Activated naive CD4-positive, alpha-beta T cell treated with anti-CD3 and anti-CD28 coated beads, Interleukin-2, amount 50 U/mL, for 16 hours (primary cell): ENCODE measurements around the gene ABCG5.

Experiments used
- DNase-seq: peaks from one replicate; pipeline ENCODE4 v3.0.0-alpha.2; 2020

The ABCG5 gene

DNA sequence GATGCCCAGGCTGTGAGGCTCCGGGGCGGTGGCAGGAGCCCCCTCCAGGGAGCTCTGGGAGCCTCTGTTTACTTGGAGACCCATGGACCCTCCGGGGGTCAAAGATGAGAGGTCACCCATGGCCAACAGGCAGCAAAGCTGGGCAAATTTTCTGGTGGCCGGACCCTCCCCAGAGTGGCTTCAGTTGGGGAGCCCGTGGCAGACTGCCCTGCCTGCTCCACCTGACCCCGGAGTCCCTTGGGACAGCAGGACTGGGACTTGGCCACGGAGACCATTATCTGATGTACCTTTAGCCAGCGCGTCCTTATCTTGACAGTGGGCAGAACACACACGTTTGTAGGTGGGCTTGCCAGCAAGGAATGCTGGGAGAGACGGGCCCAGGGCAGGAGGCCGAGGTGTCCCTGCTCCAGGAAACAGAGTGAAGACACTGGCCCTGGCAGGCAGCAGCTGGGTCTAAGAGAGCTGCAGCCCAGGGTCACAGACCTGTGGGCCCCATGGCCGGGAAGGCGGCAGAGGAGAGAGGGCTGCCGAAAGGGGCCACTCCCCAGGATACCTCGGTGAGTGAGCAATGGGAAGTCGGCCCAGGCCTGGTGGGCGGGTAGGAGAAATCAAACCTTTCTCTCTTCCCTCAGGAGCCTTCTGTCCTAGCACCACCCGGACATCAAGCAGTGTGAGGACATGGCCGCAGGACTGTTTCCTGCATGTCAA, at the start of gene ABCG5, which contains the start of gene ABCG8:
TSS of gene ABCG5 (minus strand) at position 280 of the 708 bp plus-strand sequence. CDS start at position 120, 160 bp downstream.
TSS of gene ABCG8 (plus strand) at position 412 of the 708 bp plus-strand sequence. CDS start at position 495, 83 bp downstream.
- DNase-seq = no peak

DNA sequence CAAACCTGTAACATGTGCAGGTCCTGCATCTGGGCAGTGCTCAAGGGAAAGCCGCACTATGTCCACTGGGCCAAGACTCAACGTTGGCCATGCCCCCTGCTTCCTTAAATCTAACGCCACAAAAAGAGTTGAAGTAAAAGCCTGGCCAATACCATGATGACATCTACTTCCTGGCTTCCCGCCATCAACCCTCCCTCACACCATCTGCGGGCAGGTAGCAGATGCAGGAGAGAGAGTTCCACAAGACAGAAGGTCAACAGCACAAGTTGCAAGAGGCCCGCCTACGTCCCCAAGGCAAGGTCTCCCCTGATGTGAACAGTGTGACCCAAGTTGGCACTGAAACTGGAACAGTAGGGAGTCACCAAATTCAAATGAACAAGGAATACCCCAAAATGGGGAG, 48.5 kb upstream of the ABCG5 start:
- DNase-seq = no peak

DNA sequence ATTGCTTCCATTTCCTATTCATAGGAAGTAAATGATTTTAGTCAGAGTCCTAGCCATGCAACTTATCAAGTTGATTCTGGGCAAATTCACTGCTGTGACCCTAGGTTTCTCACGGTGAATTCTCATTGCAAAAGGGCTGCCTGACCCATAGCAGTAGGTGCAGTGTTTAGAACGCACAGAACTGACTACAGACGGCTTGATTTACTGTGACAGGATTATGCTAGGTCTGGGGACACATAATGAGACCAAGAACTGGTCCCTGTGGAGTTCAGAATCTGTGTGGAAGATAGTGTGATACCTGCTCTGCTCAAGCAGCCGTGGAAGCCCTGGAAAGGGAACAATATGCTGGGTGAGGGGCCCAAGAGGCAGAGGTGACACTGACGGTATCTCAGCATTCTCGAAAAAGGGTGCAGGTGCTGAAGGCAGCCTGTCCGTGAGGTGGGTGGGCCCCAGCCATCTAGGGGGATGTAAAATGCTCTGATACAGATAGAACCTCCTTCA, 46.5 kb upstream of the ABCG5 start:
- DNase-seq = no peak

DNA sequence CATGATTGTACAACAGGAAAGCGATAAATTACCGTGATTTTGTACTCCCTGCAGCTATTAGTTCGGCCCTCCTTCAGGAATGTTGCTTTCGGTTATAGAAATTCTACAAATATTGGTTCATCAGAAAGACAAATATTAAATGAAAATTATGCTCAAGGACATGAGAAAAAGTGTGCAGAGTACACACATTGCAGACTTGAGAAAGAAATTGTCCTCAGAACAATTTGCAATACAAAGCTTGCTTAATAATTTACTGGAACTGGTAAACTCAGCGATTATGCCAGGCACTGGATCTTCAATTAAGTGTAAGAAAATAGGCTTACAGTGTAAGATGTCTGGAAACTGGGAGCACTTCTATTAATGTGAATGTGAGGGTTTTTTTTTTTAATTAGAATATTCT, 46.0 kb upstream of the ABCG5 start:
- no peak for DNase-seq

DNA sequence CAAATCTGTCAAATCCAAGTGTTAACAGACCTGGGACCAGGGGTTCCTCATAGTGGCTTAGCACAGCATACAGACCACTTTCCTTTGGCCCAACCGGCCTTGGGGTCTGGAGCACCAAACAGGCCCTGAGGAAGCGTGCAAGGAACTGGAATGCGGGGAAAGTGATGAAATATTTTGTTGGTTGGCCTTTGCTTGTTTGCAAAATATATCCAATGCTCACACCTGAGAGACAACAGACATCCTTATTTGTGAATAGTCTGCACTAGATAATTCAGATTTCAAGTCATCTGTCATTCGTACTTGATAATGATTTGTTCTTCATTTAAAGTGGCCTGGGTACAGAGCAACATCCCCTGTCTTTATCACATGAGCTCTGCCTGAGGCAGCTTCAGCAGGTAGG, 43.7 kb upstream of the ABCG5 start:
- no peak for DNase-seq

DNA sequence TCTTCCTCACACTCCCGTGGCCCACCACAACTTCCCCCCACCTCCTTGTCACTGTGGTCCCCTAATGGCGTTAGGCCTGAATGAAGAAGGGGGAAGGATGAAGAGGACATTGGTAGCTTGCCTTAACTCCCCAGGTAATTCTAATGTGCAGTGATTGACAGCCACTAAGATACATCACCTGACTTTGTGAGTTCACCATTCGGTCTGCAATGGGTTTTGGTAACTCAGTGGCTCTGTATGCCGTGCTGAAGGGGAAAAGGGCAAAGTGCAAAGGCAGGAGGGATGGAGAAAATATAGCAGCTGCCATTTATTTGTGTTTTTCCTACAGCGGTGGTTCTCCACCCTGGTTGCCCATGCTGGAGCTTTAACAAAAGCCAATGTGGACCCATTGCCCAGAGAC, 42.3 kb upstream of the ABCG5 start:
- no peak for DNase-seq

DNA sequence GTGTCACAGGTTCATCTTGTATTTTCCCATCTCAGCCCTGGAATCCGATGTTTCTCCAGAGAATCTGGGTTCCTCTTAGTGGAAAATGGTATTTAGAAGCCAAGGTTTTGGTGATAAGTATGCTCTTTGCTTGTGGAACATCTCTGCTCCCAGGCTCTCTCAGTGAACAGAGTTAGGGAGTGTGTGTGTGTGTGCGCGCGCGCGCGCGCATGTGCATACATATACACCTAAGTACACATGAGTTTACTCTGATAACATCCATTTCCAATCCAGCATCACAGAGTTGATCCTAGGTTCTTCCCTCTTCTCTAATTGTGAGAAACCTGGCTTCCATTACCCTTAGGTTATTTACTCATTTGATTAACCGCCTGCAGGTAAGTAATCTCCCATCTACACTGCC, 41.8 kb upstream of the ABCG5 start:
- no peak for DNase-seq

DNA sequence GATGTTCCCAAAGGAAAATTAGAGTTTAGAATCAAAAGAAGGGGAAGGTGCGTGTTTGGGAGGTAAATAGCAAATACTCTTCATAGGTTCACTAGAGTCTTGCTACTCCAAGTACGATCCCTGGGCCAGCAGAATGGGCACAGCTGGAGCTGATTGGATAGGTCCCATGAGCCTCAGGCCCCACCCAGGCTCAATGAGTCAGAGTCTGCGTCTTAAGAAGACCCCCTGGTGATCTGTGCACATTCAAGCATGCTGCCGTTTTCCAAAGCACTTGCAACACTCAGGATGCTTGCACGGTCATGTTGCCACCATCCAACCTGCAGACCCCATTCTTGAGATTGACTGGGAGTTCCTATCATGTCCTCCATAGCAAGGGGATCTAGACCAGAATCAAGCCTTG, 40.6 kb upstream of the ABCG5 start:
- DNase-seq = no peak

DNA sequence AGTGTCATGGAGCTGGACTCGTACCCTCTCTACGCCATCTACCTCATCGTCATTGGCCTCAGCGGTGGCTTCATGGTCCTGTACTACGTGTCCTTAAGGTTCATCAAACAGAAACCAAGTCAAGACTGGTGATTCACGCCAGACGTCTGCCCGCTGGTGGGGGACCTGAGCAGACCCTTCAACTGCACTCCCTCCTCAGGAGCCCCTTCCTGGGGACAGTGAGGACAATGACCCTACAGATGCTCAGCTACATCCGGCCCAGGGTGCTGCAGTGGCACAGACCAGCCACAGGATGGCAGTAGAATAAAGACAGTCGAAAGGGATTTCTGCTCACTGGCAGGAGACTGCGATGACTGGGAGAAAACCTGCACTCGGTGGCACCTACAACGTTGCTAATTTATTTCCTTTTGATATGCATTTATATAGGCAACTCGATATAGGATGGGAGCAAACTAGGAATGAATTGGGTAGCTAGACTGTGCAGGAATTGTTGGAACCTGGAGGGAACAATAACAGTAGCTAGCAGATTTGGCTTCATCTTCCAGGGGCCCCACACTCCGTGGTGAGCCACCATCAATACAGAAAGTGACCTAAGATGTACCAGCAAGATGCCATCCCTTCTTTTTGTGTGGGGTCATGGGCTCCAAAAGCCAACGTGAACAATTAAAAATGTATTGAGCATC, 39.3 kb upstream of the ABCG5 start:
- DNase-seq = peak; percentile 67

DNA sequence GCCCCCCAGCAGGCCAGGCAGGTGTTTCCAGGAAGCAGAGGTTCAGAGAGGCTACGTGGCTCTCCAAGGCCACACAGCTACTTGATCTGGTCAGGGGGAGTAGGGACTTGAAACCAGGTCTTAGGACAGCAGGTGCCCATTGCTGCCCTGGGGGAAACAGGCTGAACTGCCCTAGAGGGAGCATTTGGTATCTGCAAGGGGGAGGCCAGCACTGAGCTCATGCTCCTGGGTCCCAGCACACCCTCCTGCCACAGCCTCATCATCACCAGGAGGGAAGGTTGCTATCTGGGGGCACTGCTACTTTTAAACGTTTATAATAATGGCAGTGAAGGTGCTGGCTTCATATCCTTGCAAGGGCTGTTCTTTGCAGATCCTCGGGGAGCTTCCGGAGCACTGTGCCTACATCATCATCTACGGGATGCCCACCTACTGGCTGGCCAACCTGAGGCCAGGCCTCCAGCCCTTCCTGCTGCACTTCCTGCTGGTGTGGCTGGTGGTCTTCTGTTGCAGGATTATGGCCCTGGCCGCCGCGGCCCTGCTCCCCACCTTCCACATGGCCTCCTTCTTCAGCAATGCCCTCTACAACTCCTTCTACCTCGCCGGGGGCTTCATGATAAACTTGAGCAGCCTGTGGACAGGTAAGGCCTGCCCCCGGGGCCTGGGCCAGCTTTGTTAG, 36.3 kb upstream of the ABCG5 start:
- no peak for DNase-seq

DNA sequence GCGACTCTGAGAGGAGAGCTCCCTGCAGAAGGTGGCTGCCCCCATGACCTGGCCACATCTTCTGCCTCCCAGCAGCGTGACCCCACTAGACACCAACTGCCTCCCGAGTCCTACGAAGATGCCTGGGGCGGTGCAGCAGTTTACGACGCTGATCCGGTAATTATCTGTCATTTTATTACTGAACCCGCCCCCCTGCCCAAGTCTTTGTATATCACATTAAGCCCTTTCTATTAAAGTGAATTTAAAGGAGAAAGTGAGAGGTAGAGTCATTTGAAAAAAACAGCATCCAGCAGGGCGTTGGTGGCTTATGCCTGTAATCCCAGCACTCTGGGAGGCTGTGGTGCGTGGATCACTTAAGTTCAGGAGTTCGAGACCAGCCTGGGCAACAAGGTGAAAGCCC, 33.5 kb upstream of the ABCG5 start:
- DNase-seq = no peak

DNA sequence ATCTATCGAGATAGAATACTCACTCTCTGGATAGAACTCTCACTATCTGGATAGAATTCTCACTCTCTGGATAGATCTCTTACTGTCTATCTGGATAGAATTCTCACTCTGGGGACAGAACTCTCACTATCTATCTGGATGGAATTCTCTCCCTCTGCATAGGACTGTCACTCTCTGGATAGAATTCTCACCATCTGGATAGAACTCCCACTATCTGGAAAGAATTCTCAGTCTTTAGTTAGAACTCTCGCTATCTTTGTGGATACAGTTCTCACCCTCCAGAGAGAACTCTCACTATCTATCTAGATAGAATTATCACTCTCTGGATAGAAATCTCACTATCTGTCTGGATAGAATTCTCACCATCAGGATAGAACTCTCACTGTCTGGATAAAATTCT, 16.7 kb upstream of the ABCG5 start:
- DNase-seq = no peak

DNA sequence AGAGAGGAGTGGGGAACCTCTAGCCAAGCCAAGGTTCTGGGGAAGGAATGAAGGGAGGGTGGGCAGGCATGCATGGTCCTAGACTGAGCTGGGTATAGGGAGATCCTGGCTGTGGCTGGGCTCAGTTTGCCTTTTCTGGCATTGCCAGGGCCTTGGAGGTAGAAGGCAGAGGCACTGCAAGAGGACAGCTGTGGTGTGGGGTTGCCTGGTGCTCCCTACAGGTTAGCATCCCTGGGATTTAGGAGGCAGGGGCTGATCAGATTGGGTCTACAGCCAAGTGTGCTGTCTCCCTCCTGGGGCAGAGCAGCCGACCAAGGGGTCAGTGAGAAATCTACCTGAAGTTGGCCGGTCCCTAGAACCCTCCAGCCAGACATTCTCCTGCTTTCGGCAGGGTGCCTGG, 16.0 kb upstream of the ABCG5 start:
- no peak for DNase-seq

DNA sequence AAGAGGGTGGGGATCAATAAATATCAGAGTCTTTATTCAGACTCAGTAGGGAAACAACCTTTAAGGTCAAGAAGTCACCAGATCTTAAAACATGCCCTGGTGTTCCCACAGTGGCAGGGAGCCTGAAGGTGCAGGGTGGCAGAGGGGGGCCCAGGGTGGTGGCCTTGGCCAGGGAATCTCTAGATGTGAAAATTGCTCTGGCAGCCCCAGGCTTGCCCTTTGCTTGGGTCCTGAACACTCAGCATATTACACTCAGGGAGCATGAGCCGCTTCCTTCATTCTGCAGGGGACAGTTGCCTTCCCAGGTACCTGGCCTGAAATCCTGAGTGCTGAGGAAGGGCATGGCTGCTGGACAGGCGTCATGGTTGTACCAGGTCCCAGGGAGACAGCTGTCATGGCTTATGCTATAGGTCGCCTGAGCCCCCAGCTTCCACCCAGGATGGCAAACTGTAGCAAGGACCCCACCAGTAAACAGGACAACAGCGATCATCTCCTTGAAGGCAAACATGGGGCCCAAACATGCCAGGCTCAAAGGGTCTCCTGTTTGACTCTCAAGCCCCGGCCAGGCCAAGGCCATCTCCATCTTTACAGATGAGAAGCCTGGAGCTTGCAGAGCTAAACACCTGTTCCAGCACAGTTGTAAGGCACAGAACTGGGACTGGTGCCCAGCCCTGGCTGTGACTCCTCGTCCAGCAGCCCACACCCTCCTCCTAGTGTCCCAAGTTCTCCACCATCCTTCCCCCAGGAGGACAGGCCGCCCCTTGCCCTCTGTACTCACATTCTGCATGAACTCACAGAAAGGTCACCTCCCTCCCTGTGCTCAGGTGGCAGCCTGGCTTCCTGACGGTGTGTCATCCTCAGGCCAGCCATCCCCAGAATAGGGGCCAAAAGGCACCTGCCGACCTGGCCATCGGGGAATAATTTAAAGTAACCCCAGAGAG, 14.8 kb upstream of the ABCG5 start:
- DNase-seq = no peak

DNA sequence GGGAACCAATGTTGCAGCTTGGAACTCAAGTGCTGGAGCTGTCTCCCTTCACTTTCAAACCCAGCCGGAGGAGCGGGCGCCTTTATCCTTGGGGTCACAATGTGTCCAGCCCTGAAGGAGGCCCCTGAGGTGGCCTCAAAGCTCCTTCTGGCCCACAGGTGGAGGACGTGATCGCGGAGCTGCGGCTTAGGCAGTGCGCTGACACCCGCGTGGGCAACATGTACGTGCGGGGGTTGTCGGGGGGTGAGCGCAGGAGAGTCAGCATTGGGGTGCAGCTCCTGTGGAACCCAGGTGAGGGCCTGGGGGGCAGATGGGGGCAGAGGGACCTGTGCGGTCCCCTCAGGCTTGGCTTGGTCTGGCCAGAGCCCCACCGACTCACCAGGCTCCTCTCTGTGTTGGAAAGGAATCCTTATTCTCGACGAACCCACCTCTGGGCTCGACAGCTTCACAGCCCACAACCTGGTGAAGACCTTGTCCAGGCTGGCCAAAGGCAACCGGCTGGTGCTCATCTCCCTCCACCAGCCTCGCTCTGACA, 13.6 kb upstream of the ABCG5 start:
- DNase-seq = no peak

DNA sequence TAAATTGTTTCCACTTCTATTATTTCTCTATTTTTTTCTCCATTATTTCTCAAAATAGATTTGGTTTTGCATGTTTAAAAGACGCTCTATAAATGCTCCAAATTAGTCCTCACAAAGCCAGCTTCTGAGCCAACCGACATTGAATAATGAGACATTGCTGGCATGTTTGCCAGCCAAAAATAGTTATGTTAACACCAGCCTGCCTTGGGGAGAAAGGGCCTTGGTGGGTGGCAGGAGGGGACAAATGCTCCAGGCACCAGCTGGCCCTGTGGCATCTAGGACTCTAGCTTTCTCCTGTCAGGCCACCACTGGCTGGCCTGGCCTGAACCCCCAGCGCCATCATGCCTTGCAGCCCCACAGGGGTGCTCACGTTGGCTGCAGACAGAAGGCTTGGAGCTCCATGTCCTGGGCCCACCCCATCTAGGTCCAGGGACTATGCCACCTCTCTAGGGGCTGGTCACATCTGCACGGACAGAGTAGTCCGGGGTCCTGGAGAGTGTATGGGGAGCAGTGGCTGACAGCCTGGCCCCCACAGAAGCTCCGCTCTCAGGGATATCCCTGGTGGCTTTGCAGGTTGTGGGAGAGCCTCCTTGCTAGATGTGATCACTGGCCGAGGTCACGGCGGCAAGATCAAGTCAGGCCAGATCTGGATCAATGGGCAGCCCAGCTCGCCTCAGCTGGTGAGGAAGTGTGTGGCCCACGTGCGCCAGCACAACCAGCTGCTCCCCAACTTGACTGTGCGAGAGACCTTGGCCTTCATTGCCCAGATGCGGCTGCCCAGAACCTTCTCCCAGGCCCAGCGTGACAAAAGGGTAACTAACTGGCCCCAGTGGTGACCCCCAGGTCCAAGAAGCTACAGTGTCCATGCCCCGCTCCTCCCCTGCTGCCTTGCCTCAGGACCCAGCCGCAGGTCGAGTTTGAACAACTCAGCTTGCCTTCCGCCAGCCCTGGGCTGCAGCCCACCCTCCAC, 12.7 kb upstream of the ABCG5 start:
- no peak for DNase-seq

DNA sequence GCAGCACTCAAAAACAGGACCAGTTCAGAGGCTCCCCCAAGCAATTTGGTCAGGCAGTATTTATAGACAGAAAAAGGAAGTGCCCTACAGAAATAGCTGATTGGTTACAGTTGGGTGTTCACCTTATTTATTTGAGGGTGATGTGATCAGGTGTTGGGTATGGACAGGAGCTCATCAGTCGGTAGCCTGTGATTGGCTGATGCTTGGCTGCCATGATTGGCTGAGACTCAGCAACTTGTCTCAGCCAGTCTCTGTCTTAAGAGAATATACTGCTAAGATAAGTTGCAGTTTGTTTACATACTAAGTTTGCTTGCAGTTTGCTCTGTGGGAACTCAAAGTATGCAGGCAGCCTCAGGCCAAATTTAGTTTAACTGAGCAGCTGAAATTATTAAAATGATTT, 9.6 kb upstream of the ABCG5 start:
- no peak for DNase-seq

DNA sequence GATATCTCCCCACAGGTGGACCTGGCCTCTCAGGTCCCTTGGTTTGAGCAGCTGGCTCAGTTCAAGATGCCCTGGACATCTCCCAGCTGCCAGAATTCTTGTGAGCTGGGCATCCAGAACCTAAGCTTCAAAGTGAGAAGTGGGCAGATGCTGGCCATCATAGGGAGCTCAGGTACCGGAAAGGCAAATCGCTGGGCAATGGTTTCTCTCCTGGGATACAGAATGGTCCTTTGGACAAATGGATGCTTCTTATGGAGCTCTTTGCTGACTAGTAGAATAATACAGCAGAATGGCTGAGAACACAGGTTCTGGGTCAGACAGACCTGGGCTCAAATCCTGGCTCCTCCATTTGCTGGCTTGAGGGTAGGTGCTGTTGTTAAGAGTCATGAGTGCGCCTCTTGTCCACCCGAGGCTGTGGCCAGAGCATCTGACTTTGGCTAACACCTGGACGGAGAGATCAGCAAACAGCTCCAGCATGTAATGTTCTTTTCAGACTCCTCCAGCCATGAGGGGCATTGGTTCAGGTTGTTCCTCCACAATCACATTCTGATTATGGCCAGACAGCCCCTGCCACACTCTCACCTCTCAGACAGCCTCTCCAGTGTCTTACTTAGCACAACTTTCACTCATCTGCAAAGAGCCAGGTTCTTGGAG, 7.6 kb upstream of the ABCG5 start:
- DNase-seq = no peak

DNA sequence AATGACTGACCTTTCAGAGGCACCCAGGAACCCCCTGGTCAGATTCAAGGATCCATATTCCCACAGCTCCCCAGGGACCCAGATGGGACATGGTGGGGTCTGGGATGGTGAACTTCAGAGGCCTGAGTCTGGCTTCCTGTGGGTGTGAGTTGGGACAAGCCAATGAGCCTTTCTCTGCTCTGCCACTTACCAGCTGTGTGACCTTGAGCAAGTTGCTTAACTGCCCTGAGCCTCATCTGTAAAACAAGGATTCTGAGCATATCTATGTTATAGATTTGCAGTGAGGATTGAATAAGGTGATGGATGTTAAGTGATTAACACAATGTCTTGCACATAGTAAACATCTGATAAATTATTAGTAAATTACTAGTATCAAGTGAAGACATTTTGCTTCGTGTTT, 6.5 kb upstream of the ABCG5 start:
- no peak for DNase-seq

DNA sequence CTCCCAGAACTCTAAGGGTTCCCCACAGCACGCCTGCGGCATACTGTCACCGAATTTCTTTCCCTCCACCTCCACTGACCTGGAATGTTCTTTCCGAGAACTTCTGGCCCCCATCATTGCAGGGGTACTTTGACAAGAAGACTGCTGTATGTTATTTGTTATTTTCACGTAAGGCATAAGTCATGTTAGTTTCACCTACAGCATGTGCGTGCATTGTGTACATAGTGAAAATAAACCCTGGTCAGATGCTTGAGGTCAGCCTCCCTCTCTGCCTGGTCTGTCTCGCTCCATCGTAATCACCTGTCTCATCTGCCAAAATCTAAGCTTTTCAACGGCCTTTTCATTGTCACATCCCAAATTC, 4.2 kb upstream of the ABCG5 start:
- no peak for DNase-seq
